Vagina (tissue), 2 donors: ENCODE data around the gene NEDD4. TPM values are rescaled to one million over a fixed set of nuclear protein-coding genes. Genes with fewer than 3 reads are reported as not detected.

Experiments
- DNase-seq, 2 donors: peaks; one replicate each; pipeline ENCODE4 v3.0.0-alpha.2; 2017; ENCODE audit errors: extremely low spot score in 2 of 2
- H3K27ac ChIP-seq: fragments of 200-600 bp; sonication (generic); one replicate; pipeline ENCODE4 v1.5.1; 2019
- H3K27me3 ChIP-seq: fragments of 200-600 bp; sonication (generic); one replicate; pipeline ENCODE4 v1.5.1; 2019
- H3K36me3 ChIP-seq, 2 donors: fragments of 200-600 bp; sonication (generic); one replicate each; pipeline ENCODE4 v1.5.1; 2017 to 2019
- H3K4me1 ChIP-seq: fragments of 200-600 bp; sonication (generic); one replicate; pipeline ENCODE4 v1.5.1; 2019
- H3K4me3 ChIP-seq, 2 donors: fragments of 200-600 bp; sonication (generic); 1 replicate in 1 of 2; 2 replicates in 1 of 2; pipeline ENCODE4 v1.5.1; 2016 to 2019
- H3K9me3 ChIP-seq: fragments of 200-600 bp; sonication (generic); one replicate; pipeline ENCODE4 v1.5.1; 2019
- CTCF ChIP-seq, 3 experiments: fragments of 450-650 bp in 2 of 3; fragments of 200-600 bp in 1 of 3; sonication (generic) in 1 of 3; IDR thresholded peaks; one replicate each; pipeline ENCODE4 v1.5.1; 2017 to 2019; ENCODE audit warnings: antibody characterized with exemption in 3 of 3, mild to moderate bottlenecking in 2 of 3, moderate library complexity in 2 of 3
- POLR2A ChIP-seq, 2 donors: fragments of 450-650 bp; IDR thresholded peaks; one replicate each; pipeline ENCODE4 v1.6.1; 2017; ENCODE audit warnings: antibody characterized with exemption in 2 of 2, mild to moderate bottlenecking in 2 of 2, moderate library complexity in 2 of 2
- POLR2AphosphoS5 ChIP-seq, 2 donors: sonication (generic); formaldehyde crosslinking; IDR thresholded peaks; one replicate each; pipeline ENCODE4 v1.9.0; 2017; ENCODE audit warnings: antibody characterized with exemption in 2 of 2, mild to moderate bottlenecking in 2 of 2, low read depth in 1 of 2; ENCODE audit not compliant: insufficient read depth in 1 of 2
- intact Hi-C: fragments of 100-400 bp; cut with DNase I; formaldehyde crosslinking; loops from one replicate; pipeline ENCODE4 v1.15.1; 2023
- total RNA-seq: library from RNA; depleted of rRNA; stranded (reverse); fragments of >200 nt; gene quantifications from one replicate; pipeline ENCODE4 v1.2.3, GENCODE V29; 2016

The NEDD4 gene
- total RNA-seq, 1 donor from 2014 or later = 21.9 TPM

- no peaks in the 10 kb centered on the region for H3K9me3 ChIP-seq
- no peak for TF ChIP-seq POLR2AphosphoS5 (IDR thresholded peaks at IDR 0.05; ENCODE audit: insufficient read depth in 1 of 2, low read depth in 1 of 2)
- no peak for TF ChIP-seq CTCF (IDR thresholded peaks at IDR 0.05)
- no peak for TF ChIP-seq POLR2A (IDR thresholded peaks at IDR 0.05)
- intact Hi-C loops = no loop called here
- no peaks in the 10 kb centered on the region for H3K36me3 ChIP-seq
- no peak overlapping the region for H3K4me3 ChIP-seq
- DNase-seq = no peak
- no peak overlapping the region for H3K27ac ChIP-seq
- no peaks in the 10 kb centered on the region for H3K27me3 ChIP-seq
- H3K4me1 ChIP-seq = no peaks in the 10 kb centered on the region
Measured at GRCh38 chr15:55802600-55803376, 190.6 kb downstream of the NEDD4 start.

- TF ChIP-seq POLR2A (IDR thresholded peaks at IDR 0.05) (no peak), POLR2AphosphoS5 (IDR thresholded peaks at IDR 0.05; ENCODE audit: insufficient read depth in 1 of 2, low read depth in 1 of 2) (no peak), CTCF (IDR thresholded peaks at IDR 0.05) (no peak)
- intact Hi-C loops = no loop called here
- no peaks in the 10 kb centered on the region for H3K9me3 ChIP-seq
Measured at GRCh38 chr15:55800216-55800615, 193.2 kb downstream of the NEDD4 start.

GRCh38 chr15:55799291-55800212 is 193.9 kb downstream of the NEDD4 start:
- Histone ChIP-seq H3K9me3 (no peaks in the 10 kb centered on the region), H3K27ac (no peak overlapping the region), H3K4me3 (no peak overlapping the region), H3K36me3 (no peaks in the 10 kb centered on the region), H3K4me1 (no peaks in the 10 kb centered on the region), H3K27me3 (no peaks in the 10 kb centered on the region)
- no peak for TF ChIP-seq POLR2AphosphoS5 (IDR thresholded peaks at IDR 0.05; ENCODE audit: insufficient read depth in 1 of 2, low read depth in 1 of 2)
- TF ChIP-seq POLR2A (IDR thresholded peaks at IDR 0.05) = no peak
- peak in 1 of 3 experiments; percentile 30 for TF ChIP-seq CTCF (IDR thresholded peaks at IDR 0.05)
- intact Hi-C loops = no loop called here
- no peak for DNase-seq

More at GRCh38 chr15:55800216-55800615, 193.2 kb downstream of the NEDD4 start:
- no peak overlapping the region for H3K4me3 ChIP-seq
- no peaks in the 10 kb centered on the region for H3K36me3 ChIP-seq
- DNase-seq = no peak
- no peaks in the 10 kb centered on the region for H3K27me3 ChIP-seq
- H3K4me1 ChIP-seq = no peaks in the 10 kb centered on the region
- H3K27ac ChIP-seq = no peak overlapping the region

- Histone ChIP-seq H3K9me3 (no peaks in the 10 kb centered on the region), H3K36me3 (no peaks in the 10 kb centered on the region), H3K4me1 (no peaks in the 10 kb centered on the region), H3K27me3 (no peaks in the 10 kb centered on the region), H3K4me3 (no peak overlapping the region), H3K27ac (no peak overlapping the region)
- no peak for DNase-seq
- TF ChIP-seq POLR2AphosphoS5 (IDR thresholded peaks at IDR 0.05; ENCODE audit: insufficient read depth in 1 of 2, low read depth in 1 of 2) = no peak
- no peak for TF ChIP-seq CTCF (IDR thresholded peaks at IDR 0.05)
- TF ChIP-seq POLR2A (IDR thresholded peaks at IDR 0.05) = no peak
- intact Hi-C loops = no loop called here
Measured at GRCh38 chr15:55796321-55796965, 197.0 kb downstream of the NEDD4 start.
